WERI-Rb-1 (cell line): ENCODE results near the gene PLCH2.
A peak's percentile ranks its signal among the peaks of the same experiment; 100 is the strongest.

ENCODE experiments used
- DNase-seq: peaks from one replicate; pipeline ENCODE4 v3.0.0-alpha.2; 2020
- H3K27ac ChIP-seq: fragments of 250-450 bp; sonication (Bioruptor Pico); 2 replicates; pipeline ENCODE4 v1.5.1; 2020; ENCODE audit warnings: mild to moderate bottlenecking, moderate library complexity
- H3K27me3 ChIP-seq: fragments of 250-450 bp; sonication (Bioruptor Pico); 2 replicates; pipeline ENCODE4 v1.5.1; 2021; ENCODE audit warnings: mild to moderate bottlenecking, low read depth, moderate library complexity; ENCODE audit not compliant: insufficient read depth, severe bottlenecking
- H3K36me3 ChIP-seq: fragments of 250-450 bp; sonication (Bioruptor Pico); 2 replicates; pipeline ENCODE4 v1.5.1; 2020; ENCODE audit warnings: mild to moderate bottlenecking, moderate library complexity
- H3K4me3 ChIP-seq: 2 replicates; pipeline ENCODE4 v1.5.1; 2011; ENCODE audit warnings: low read depth, mild to moderate bottlenecking, control low read depth, low read length
- H3K9me3 ChIP-seq: fragments of 250-450 bp; sonication (Bioruptor Pico); 2 replicates; pipeline ENCODE4 v1.5.1; 2021; ENCODE audit warnings: mild to moderate bottlenecking, moderate library complexity; ENCODE audit not compliant: severe bottlenecking
- TF ChIP-seq, protein P1 (sequence below): IDR thresholded peaks from 2 replicates; pipeline ENCODE4 v1.5.1; 2011; ENCODE audit warnings: low read depth, mild to moderate bottlenecking, control low read depth, inconsistent platforms, low read length

PLCH2 gene

GRCh38 chr1:2429780-2430591 lies 46.1 kb upstream of the PLCH2 start:
- no peaks in the 10 kb centered on the region for H3K27me3 ChIP-seq
- TF ChIP-seq, protein P1, sequence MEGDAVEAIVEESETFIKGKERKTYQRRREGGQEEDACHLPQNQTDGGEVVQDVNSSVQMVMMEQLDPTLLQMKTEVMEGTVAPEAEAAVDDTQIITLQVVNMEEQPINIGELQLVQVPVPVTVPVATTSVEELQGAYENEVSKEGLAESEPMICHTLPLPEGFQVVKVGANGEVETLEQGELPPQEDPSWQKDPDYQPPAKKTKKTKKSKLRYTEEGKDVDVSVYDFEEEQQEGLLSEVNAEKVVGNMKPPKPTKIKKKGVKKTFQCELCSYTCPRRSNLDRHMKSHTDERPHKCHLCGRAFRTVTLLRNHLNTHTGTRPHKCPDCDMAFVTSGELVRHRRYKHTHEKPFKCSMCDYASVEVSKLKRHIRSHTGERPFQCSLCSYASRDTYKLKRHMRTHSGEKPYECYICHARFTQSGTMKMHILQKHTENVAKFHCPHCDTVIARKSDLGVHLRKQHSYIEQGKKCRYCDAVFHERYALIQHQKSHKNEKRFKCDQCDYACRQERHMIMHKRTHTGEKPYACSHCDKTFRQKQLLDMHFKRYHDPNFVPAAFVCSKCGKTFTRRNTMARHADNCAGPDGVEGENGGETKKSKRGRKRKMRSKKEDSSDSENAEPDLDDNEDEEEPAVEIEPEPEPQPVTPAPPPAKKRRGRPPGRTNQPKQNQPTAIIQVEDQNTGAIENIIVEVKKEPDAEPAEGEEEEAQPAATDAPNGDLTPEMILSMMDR, result peak; percentile 99
- DNase-seq, result peak; percentile 69
- no peak overlapping the region for H3K27ac ChIP-seq
- H3K36me3 ChIP-seq, result no peaks in the 10 kb centered on the region
- no peak overlapping the region for H3K4me3 ChIP-seq
- H3K9me3 ChIP-seq, result peaks cover 8% of the 10 kb centered on the region

DNA sequence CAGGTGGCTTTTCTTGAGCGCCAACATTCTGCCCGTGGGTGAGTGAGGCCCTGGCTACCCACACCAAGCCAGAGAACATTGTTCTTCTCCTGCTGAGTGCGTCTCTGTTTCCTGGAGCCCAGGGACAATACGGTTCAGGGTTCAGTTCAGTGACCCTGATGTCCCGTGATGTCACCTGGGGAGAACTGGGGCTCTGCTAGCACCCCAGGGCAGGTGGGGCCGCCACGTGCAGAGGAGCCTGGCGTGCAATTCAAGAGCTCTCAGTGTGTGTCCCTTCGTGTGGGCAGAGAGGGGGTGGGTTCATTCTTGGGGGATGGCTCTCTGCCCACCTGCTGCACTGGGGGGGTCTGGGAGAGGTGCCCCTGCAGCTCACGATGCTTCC lies 45.5 kb upstream of the PLCH2 start:
- H3K9me3 ChIP-seq, result peaks cover 8% of the 10 kb centered on the region
- no peaks in the 10 kb centered on the region for H3K27me3 ChIP-seq

DNA sequence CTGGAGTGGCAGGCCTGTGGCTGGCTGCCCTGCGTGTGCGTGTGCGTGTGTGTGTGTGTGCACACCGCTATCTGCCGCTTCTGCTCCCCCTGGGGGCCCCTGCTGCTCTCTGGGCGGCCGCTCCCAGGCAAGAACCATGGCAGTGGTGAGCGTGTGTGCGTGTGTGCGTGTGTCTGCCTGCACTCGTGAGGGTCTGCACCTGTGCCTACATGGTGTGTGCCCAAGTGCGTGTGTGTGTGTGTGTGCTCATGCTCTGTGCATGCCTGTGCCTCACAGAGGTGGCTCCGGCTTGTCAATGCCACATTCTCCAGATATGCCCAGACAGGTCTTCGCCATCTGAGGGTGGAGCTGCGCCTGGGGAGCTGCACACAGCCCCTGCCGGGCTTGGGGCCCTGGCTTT lies 45.0 kb upstream of the PLCH2 start:
- Histone ChIP-seq H3K27ac (peak overlapping the region; percentile 39; the same call in 1 of the 2 replicates), H3K9me3 (peaks cover 8% of the 10 kb centered on the region), H3K27me3 (no peaks in the 10 kb centered on the region), H3K4me3 (no peak overlapping the region), H3K36me3 (no peaks in the 10 kb centered on the region)
- TF ChIP-seq, protein P1, result no peak
- no peak for DNase-seq

More for the DNA sequence above, 45.5 kb upstream of the PLCH2 start:
- TF ChIP-seq, protein P1, result no peak
- H3K27ac ChIP-seq, result no peak overlapping the region
- no peak overlapping the region for H3K4me3 ChIP-seq
- H3K36me3 ChIP-seq, result no peaks in the 10 kb centered on the region
- DNase-seq, result no peak

- Histone ChIP-seq H3K27ac (peak overlapping the region; percentile 39; the same call in 1 of the 2 replicates), H3K27me3 (no peaks in the 10 kb centered on the region), H3K9me3 (peaks cover 8% of the 10 kb centered on the region), H3K36me3 (no peaks in the 10 kb centered on the region), H3K4me3 (no peak overlapping the region)
- TF ChIP-seq, protein P1, result no peak
- peak; percentile 54 for DNase-seq
Measured at GRCh38 chr1:2431518-2431917, 44.6 kb upstream of the PLCH2 start.

DNA sequence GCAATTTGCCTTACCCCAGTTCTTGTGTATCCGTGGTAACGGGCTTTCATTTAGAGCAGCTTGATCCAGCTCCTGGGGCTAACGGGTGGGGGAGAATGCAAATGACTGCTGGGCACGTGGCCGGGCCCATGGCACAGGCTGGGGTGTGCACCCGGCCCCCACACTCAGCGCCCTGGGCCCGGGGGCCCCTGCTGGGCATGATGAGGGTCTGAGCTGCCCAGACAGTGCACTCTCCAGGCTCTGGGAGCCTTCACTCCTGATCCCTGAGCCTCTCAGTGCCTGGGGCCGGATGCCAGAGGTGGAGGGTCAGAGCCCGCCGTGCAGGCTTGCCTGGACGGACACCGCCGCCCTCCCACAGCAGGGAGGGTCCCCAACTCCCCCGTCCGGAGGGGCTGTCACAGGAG lies 43.6 kb upstream of the PLCH2 start:
- peaks cover 8% of the 10 kb centered on the region for H3K9me3 ChIP-seq
- H3K4me3 ChIP-seq, result no peak overlapping the region
- no peaks in the 10 kb centered on the region for H3K36me3 ChIP-seq
- TF ChIP-seq, protein P1, result no peak
- H3K27me3 ChIP-seq, result no peaks in the 10 kb centered on the region
- H3K27ac ChIP-seq, result no peak overlapping the region
- DNase-seq, result no peak
